Measurements from ENCODE around the gene INTS6.
A peak's percentile ranks its signal among the peaks of the same experiment; 100 is the strongest.
"Not testable (repeated sequence)": the region's sequence is repeated elsewhere in the genome, so short reads cannot be mapped to it uniquely, and the experiment has no call there.

The INTS6 gene

DNA sequence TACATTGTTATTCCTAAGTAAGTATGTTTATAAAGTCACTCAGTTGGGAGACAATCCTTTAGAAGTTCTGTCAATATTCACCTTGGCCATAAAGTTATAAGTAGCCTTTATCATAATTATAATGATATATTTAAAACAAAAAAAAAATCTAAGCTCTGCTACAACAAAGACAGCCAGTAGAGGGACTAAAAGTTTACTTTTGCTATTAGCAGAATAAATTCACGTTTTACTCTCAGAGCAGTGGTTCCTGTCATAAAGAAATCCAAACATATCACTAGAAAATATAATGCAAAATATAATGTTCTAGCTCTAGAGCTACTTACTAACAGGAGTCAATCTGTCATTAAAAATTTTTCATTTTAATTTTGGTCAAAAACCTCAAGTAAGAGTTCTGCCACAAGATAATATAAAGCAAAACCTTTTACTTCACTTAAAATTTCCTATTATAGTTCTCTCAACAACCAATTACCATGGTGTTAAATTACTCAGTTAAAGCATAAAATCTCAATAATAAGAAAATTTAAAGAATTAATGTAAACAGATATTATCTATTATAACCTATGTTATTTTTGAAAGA lies 17.7 kb downstream of the INTS6 start:
- Mint-ChIP-seq H3K27ac (no peak overlapping the region), H3K9me3 (no peaks in the 10 kb centered on the region), H3K4me1 (peaks cover 36% of the 10 kb centered on the region), H3K36me3 (peaks cover 4% of the 10 kb centered on the region), H3K27me3 (no peaks in the 10 kb centered on the region), H3K4me3 (no peak overlapping the region)

DNA sequence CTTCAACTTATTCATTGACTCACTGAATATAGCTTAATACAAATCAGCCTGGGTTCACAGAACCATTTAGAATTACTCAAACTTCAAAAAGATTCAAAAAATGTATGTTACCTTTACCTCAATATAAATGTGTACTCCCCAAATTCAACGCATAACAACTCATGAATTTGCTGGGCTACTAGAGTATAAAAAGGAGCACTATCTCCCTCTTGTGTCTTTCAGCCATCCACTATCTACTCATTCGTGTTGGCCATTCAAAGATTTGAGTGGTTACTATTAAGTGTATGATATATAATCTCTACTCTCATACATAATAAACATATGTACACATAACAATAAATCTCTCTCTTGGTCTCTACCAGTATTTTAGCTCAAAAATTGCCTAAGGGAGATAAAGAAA lies 20.3 kb downstream of the INTS6 start:
- H3K9me3 Mint-ChIP-seq, result no peaks in the 10 kb centered on the region
- H3K4me3 Mint-ChIP-seq, result no peak overlapping the region
- no peak overlapping the region for H3K27ac Mint-ChIP-seq
- no peaks in the 10 kb centered on the region for H3K27me3 Mint-ChIP-seq
- H3K36me3 Mint-ChIP-seq, result peaks cover 16% of the 10 kb centered on the region
- H3K4me1 Mint-ChIP-seq, result peaks cover 44% of the 10 kb centered on the region

- H3K36me3 Mint-ChIP-seq, result peaks cover 28% of the 10 kb centered on the region
- peaks cover 87% of the 10 kb centered on the region for H3K4me1 Mint-ChIP-seq
- no peaks in the 10 kb centered on the region for H3K27me3 Mint-ChIP-seq
- no peak overlapping the region for H3K27ac Mint-ChIP-seq
- H3K4me3 Mint-ChIP-seq, result peak overlapping the region; percentile 52
- no peaks in the 10 kb centered on the region for H3K9me3 Mint-ChIP-seq
These were observed 25.9 kb downstream of the INTS6 start for GRCh38 chr13:51426982-51427381.

DNA sequence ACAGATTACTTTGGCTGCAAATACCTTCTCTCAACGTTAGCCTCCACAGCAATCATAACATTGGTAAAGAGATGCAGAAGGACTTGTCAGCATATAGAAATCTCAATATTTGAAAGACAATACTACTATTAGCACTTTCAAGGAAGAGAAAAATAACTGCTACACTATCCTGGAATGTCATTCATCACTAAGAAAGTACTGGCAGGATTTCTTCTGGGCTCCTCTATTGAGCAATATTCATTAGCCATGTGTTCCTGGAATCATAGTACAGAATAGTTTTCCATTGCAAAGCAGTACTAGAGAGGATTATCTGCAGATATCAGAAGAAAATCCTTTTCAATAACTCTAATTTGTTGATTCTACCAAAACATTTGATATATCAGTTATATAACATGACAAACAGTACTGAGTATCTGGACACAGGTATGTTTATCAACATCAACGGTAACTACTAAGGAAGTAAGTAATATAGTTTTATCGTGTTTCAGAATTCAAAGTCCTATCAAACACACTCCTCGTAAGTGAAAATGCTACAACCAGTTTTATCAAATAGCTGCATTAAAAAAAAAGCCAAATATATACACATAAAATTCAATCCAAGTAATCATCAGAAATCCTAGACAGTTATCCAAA lies 27.3 kb downstream of the INTS6 start:
- H3K36me3 Mint-ChIP-seq, result peaks cover 28% of the 10 kb centered on the region
- peak overlapping the region; percentile 45 for H3K4me3 Mint-ChIP-seq
- no peaks in the 10 kb centered on the region for H3K27me3 Mint-ChIP-seq
- no peak overlapping the region for H3K27ac Mint-ChIP-seq
- H3K4me1 Mint-ChIP-seq, result peaks cover 91% of the 10 kb centered on the region
- no peaks in the 10 kb centered on the region for H3K9me3 Mint-ChIP-seq

DNA sequence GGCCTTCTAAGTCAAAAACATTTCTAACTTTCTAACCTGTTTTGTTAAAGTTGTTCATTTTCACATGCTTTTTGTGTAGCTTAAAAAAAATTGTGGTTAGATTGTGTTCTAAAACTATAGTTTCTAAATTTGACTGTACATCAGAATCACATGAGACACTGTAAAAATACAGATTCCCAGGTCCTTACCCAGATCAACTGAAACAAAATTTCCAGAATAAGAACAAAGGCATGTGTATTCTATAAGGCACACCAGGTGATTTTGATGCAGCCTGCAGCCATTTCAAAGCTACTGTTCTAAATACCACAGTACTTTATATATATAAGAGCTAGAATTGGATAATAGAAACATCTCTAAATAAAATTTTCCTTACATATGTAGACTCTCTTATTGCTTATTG lies 29.1 kb downstream of the INTS6 start:
- peaks cover 26% of the 10 kb centered on the region for H3K36me3 Mint-ChIP-seq
- peak overlapping the region; percentile 37 for H3K27ac Mint-ChIP-seq
- no peaks in the 10 kb centered on the region for H3K27me3 Mint-ChIP-seq
- no peaks in the 10 kb centered on the region for H3K9me3 Mint-ChIP-seq
- H3K4me3 Mint-ChIP-seq, result no peak overlapping the region
- H3K4me1 Mint-ChIP-seq, result peaks cover 93% of the 10 kb centered on the region

DNA sequence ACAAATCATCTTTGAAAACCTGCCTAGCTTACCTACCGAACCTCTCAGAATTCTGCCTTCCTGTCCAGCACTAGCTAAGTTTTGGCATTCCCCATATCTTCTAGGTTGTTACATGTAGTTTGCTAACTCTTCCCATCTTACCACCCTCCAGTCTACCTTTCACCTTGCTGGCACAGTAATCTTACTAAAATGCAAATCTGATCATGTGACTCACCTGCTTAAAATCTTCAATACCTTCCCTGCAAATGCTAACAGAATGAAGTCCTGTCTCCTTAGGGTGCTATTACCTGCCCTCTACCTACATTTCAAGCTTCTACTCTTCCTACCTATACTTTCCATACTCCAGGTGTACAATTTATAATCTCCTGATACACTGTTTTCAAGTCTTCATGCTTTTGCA lies 30.4 kb downstream of the INTS6 start:
- peaks cover 89% of the 10 kb centered on the region for H3K4me1 Mint-ChIP-seq
- H3K27me3 Mint-ChIP-seq, result no peaks in the 10 kb centered on the region
- peak overlapping the region; percentile 48 for H3K27ac Mint-ChIP-seq
- H3K9me3 Mint-ChIP-seq, result no peaks in the 10 kb centered on the region
- peaks cover 24% of the 10 kb centered on the region for H3K36me3 Mint-ChIP-seq
- peak overlapping the region; percentile 37 for H3K4me3 Mint-ChIP-seq

- Mint-ChIP-seq H3K9me3 (no peaks in the 10 kb centered on the region), H3K27me3 (no peaks in the 10 kb centered on the region), H3K27ac (peak overlapping the region; percentile 94), H3K4me1 (peaks cover 87% of the 10 kb centered on the region), H3K36me3 (peaks cover 27% of the 10 kb centered on the region), H3K4me3 (peak overlapping the region; percentile 75)
These were observed 31.9 kb downstream of the INTS6 start for GRCh38 chr13:51420681-51421490.

GRCh38 chr13:51419001-51419636 lies 33.7 kb downstream of the INTS6 start:
- Mint-ChIP-seq H3K27ac (peak overlapping the region; percentile 57), H3K27me3 (no peaks in the 10 kb centered on the region), H3K4me3 (peak overlapping the region; percentile 6), H3K4me1 (peaks cover 87% of the 10 kb centered on the region), H3K9me3 (no peaks in the 10 kb centered on the region), H3K36me3 (peaks cover 36% of the 10 kb centered on the region)

GRCh38 chr13:51417716-51418115 lies 35.1 kb downstream of the INTS6 start:
- H3K9me3 Mint-ChIP-seq, result no peaks in the 10 kb centered on the region
- H3K27ac Mint-ChIP-seq, result no peak overlapping the region
- H3K4me3 Mint-ChIP-seq, result no peak overlapping the region
- H3K27me3 Mint-ChIP-seq, result no peaks in the 10 kb centered on the region
- peaks cover 87% of the 10 kb centered on the region for H3K4me1 Mint-ChIP-seq
- peaks cover 37% of the 10 kb centered on the region for H3K36me3 Mint-ChIP-seq

- Mint-ChIP-seq H3K4me1 (peaks cover 80% of the 10 kb centered on the region), H3K9me3 (no peaks in the 10 kb centered on the region), H3K27me3 (no peaks in the 10 kb centered on the region), H3K36me3 (peaks cover 37% of the 10 kb centered on the region), H3K27ac (peak overlapping the region; percentile 75), H3K4me3 (peak overlapping the region; percentile 4)
These were observed 36.7 kb downstream of the INTS6 start for GRCh38 chr13:51416107-51416506.

DNA sequence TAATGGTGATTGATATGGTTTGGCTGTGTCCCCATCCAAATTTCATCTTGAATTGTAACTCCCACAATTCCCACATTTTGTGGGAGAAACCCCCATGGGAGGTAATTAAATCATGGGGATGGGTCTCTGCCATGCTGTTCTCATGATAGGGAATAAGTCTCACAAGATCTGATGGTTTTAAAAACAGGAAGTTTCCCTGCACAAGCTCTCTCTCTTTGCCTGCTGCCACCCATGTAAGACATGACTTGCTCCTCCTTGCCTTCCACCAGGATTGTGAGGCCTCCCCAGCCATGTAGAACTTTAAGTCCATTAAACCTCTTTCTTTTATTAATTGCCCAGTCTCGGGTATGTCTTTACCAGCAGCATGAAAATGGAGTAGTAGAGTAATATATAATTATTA lies 37.5 kb downstream of the INTS6 start:
- not testable (repeated sequence) for H3K9me3 Mint-ChIP-seq, H3K27me3 Mint-ChIP-seq, H3K4me3 Mint-ChIP-seq
- H3K36me3 Mint-ChIP-seq, result peaks cover 37% of the 10 kb centered on the region
- H3K4me1 Mint-ChIP-seq, result peaks cover 77% of the 10 kb centered on the region
- H3K27ac Mint-ChIP-seq, result peak overlapping the region; percentile 80

DNA sequence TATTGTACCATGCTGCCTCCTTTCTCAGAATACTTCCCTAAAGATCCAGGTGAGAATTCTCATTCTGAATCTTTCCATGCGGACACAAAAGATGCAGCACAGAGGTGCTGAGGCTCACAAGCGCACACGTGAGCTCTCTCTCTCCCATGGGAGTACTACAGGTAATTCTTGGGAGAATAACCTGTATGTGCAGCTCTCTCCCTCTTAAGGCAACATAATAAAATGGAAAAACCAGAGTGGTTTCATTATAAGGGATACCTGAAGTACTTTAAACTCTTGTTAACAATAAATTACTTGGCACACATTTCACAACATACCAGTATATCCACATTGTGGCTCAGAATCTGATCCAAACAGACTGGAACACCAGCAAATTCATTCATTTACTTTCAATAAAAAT lies 40.4 kb downstream of the INTS6 start:
- H3K27me3 Mint-ChIP-seq, result no peaks in the 10 kb centered on the region
- peaks cover 23% of the 10 kb centered on the region for H3K36me3 Mint-ChIP-seq
- H3K27ac Mint-ChIP-seq, result no peak overlapping the region
- no peak overlapping the region for H3K4me3 Mint-ChIP-seq
- H3K4me1 Mint-ChIP-seq, result peaks cover 71% of the 10 kb centered on the region
- H3K9me3 Mint-ChIP-seq, result no peaks in the 10 kb centered on the region

GRCh38 chr13:51405176-51405575 lies 47.7 kb downstream of the INTS6 start:
- H3K27me3 Mint-ChIP-seq, result no peaks in the 10 kb centered on the region
- H3K9me3 Mint-ChIP-seq, result peaks cover 11% of the 10 kb centered on the region
- H3K4me3 Mint-ChIP-seq, result no peak overlapping the region
- no peak overlapping the region for H3K27ac Mint-ChIP-seq
- H3K4me1 Mint-ChIP-seq, result peaks cover 70% of the 10 kb centered on the region
- peaks cover 27% of the 10 kb centered on the region for H3K36me3 Mint-ChIP-seq

DNA sequence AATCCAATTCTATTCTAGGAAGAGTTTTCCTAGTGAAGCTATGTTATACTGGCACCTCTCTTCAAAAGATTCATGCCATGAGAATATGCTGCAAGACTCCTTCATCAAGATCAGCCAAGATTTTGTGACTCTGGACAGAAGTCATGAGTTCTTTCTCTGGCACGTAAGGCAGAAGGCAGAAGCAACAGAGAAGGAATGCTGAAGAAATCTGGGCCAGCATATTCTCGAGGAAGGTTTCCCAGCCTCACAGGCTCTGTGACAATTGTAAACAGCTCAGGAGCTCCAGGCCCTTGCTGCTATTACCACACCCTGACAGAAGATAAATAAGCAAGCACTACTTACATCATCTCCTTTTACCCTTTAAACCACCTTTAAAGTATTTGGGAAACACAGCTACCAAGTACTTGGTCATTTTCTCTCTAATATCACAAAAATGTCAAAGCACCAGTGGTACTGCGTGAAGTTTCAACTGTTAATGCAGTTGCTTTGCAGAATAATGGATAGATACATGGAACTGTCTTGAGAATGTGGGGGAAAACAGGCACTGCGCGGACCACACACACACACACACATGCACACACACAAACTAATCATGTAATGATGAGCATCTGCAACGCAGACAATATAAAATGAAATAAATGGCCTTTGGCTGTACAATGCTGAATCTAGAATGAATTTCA lies 55.4 kb downstream of the INTS6 start:
- Mint-ChIP-seq H3K27ac (peak overlapping the region; percentile 53), H3K4me1 (peaks cover 69% of the 10 kb centered on the region), H3K36me3 (peaks cover 21% of the 10 kb centered on the region), H3K9me3 (no peaks in the 10 kb centered on the region), H3K27me3 (no peaks in the 10 kb centered on the region), H3K4me3 (no peak overlapping the region)

DNA sequence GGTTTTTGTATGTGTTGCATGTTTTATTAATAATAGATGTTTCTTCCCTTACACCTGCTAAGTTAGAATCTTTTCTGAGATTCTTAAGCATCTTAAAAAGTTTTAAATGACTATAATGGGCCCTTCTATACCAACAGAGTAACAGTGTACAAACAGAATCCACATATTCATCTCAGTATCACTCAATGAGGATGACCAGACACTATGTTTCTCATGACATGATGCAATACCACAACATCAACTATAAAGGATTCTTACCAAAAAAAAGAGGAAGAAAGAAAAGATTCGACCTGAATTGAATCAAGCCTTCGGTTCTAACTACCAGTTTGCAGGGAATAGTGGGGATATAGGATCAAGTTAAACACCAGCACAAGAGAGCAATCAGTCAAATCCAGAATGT lies 56.5 kb downstream of the INTS6 start:
- Mint-ChIP-seq H3K9me3 (no peaks in the 10 kb centered on the region), H3K36me3 (peaks cover 19% of the 10 kb centered on the region), H3K27me3 (no peaks in the 10 kb centered on the region), H3K27ac (peak overlapping the region; percentile 76), H3K4me3 (no peak overlapping the region), H3K4me1 (peaks cover 71% of the 10 kb centered on the region)

Measured in activated naive CD4-positive, alpha-beta T cell treated with anti-CD3 and anti-CD28 coated beads, Interleukin-2, amount 50 U/mL, for 24 hours (primary cell).